ENCODE measurements around the gene ATP5PO. TPM values are rescaled to one million over a fixed set of nuclear protein-coding genes. Genes with fewer than 3 reads are reported as not detected.
"Not testable (repeated sequence)": the region's sequence is repeated elsewhere in the genome, so short reads cannot be mapped to it uniquely, and the experiment has no call there.

Gene ATP5PO
- total RNA-seq, 1 donor from 2014 or later: 187 TPM

- intact Hi-C loops (cut with micrococcal nuclease): no loop called here
These were observed 42.6 kb downstream of the ATP5PO start for GRCh38 chr21:33872881-33873515.

GRCh38 chr21:33871171-33871570, 44.4 kb downstream of the ATP5PO start:
- intact Hi-C loops (cut with micrococcal nuclease): no loop called here

- intact Hi-C loops (cut with micrococcal nuclease): no loop called here
These were observed 44.8 kb downstream of the ATP5PO start for GRCh38 chr21:33870768-33871167.

- intact Hi-C loops (cut with micrococcal nuclease): no loop called here
These were observed 45.7 kb downstream of the ATP5PO start for GRCh38 chr21:33869873-33870272.

- intact Hi-C loops (cut with micrococcal nuclease): not testable (repeated sequence)
These were observed 47.7 kb downstream of the ATP5PO start for GRCh38 chr21:33867868-33868267.

GRCh38 chr21:33866826-33867225, 48.8 kb downstream of the ATP5PO start:
- intact Hi-C loops (cut with micrococcal nuclease): no loop called here

GRCh38 chr21:33865996-33866575, 49.5 kb downstream of the ATP5PO start:
- intact Hi-C loops (cut with micrococcal nuclease): no loop called here

- intact Hi-C loops (cut with micrococcal nuclease): no loop called here
These were observed 50.4 kb downstream of the ATP5PO start for GRCh38 chr21:33865176-33865575.

GRCh38 chr21:33864150-33864549, 51.5 kb downstream of the ATP5PO start:
- intact Hi-C loops (cut with micrococcal nuclease): no loop called here

GRCh38 chr21:33863191-33863590, 52.4 kb downstream of the ATP5PO start:
- intact Hi-C loops (cut with micrococcal nuclease): not testable (repeated sequence)

GRCh38 chr21:33861125-33861524, 54.5 kb downstream of the ATP5PO start:
- intact Hi-C loops (cut with micrococcal nuclease): no loop called here

- intact Hi-C loops (cut with micrococcal nuclease): no loop called here
These were observed 55.2 kb downstream of the ATP5PO start for GRCh38 chr21:33860332-33860879.

- intact Hi-C loops (cut with micrococcal nuclease): no loop called here
These were observed 56.1 kb downstream of the ATP5PO start for GRCh38 chr21:33859373-33860102.

- intact Hi-C loops (cut with micrococcal nuclease): no loop called here
These were observed 56.8 kb downstream of the ATP5PO start for GRCh38 chr21:33858667-33859372.

GRCh38 chr21:33857846-33858666, 57.5 kb downstream of the ATP5PO start:
- intact Hi-C loops (cut with micrococcal nuclease): no loop called here

- intact Hi-C loops (cut with micrococcal nuclease): no loop called here
These were observed 58.6 kb downstream of the ATP5PO start for GRCh38 chr21:33856893-33857527.

- intact Hi-C loops (cut with micrococcal nuclease): no loop called here
These were observed 60.4 kb downstream of the ATP5PO start for GRCh38 chr21:33855190-33855589.

- intact Hi-C loops (cut with micrococcal nuclease): no loop called here
These were observed 61.0 kb downstream of the ATP5PO start for GRCh38 chr21:33854604-33855003.
